GM21381 (cell line): ENCODE data around the gene GNRH2.
"Not testable (repeated sequence)": the region's sequence is repeated elsewhere in the genome, so short reads cannot be mapped to it uniquely, and the experiment has no call there.

Experiments used
- ATAC-seq: cut with Tn5 transposase; IDR thresholded peaks from one replicate; pipeline ENCODE4 v1.9.1; 2021; ENCODE audit warnings: mild to moderate bottlenecking, moderate library complexity; ENCODE audit not compliant: unreplicated experiment

GNRH2 gene

DNA sequence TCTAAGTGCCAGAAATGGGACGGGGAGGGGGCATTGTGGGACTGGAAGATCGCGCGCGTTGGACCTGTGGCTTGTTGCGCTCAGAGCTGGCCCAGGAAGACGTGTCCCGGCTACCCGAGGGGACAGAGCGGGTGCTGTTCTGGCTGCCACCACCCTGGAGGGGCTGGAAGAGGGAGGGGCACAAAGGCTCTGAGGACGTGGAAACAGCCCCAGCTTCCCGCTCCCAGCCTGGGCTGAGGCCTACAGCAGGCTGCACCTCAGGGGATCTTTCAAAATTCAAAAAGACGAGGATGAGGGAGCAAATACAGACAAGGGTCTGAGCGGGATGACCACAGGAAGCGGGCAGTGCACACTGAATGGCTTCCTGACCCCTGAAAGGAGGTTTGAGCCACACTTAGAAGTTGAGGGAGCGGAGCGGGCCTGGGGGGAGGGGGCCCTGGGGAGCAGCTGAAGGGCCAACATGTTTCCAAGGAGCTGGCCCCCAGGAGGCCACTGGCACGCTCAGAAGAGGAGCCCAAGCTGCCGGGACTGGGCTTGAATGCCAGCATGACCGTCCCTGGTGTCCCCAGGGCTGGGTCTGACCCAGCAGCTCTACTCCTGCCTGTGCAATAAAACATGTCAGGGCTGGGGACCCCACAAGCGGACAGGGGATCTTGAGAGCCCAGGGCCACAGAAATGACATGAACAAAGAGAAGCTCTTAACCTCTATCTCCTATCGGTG is 29.3 kb downstream of the GNRH2 start:
- ATAC-seq: no peak

DNA sequence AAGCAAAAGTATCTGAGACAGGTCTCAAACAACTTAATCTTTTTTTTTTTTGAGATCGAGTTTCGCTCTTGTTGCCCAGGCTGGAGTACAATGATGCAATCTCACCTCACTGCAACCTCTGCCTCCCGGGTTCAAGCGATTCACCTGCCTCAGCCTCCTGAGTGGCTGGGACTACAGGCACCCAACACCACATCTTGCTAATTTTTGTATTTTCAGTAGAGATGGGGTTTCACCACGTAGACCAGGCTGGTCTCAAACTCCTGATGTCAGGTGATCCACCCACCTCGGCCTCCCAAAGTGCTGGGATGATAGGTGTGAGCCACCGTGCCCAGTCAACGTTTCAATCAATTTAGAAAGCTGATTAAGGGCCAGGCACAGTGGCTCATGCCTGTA is 29.8 kb downstream of the GNRH2 start:
- ATAC-seq: not testable (repeated sequence)

DNA sequence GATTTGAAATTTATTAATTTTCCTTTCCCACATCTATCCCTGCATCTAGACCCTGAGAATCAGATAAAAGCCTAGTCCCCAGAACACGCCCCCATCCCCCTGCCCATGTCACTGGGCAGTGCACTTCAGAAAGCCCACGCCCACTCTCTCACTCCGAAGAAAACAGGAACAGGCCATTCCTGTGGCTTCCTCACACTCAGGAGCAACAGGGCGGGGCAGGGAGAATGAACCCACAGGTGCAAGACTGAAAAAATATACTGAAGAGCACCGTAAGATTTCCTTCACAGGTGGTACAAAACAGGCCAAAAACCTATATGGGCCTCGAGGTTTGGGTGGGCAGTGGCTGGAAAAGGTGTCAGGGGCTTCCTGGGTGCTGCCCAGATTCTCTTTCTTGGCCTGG is 31.4 kb downstream of the GNRH2 start:
- ATAC-seq: no peak

DNA sequence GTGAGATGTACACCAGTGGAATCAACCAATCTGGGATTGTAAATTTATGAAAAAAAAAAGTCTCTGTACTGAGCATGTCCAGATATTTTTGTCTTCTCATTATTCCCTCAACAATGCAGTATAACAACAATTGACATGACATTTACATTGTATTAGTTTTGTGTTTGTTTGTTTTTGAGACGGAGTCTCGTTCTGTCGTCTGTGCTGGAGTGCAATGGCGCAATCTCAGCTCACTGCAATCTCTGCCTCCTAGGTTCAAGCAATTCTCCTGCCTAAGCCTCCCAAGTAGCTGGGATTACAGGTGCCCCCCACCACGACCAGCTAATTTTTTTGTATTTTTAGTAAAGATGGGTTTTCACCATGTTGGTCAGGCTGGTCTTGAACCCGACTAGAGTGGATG is 31.9 kb downstream of the GNRH2 start:
- ATAC-seq: not testable (repeated sequence)

DNA sequence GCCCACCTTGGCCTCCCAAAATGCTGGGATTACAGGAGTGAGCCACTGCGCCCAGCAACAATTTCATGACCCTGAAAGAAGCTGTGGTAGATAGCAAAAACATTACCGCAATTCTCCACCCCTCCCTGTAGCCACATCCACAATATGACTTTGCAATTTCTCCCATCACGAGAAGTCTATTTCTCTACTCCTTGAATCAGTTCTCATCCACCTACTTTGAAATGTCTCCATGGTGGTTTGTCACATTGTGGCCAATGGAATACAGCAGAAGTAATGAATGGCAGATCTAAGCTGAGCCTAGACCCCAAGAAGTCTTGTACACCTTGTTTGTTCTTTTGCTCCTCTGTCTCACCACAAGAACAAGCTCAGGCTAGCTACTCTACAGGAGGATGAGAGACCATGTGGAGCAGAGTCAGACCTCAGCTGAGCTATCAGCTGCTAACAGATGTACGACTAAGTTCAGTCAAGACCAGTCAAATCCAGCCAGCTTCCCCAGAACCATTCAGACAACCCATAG is 34.3 kb downstream of the GNRH2 start:
- no peak for ATAC-seq

DNA sequence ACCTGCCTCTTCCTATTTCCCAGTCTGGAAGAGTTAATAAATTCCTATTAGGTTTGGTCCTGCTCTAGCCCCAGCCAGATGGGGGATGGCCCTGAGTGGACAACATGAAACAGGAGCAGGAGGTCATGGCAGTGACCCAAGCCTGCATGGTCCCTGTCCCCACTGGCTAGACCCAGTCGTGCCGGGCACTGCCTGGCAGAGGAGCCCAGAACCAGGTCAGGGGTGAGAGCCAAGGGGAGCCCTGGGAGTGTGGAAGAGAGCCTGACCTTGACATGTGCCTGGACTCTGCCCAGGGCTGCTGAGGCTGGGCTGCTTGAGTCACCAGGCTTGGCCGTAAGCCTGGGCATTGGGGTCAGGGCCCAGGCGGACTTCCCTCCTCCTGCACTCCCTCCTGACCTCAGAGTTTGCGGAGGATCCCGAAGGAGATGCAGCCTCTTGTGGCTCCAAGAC is 37.5 kb downstream of the GNRH2 start:
- ATAC-seq: no peak

DNA sequence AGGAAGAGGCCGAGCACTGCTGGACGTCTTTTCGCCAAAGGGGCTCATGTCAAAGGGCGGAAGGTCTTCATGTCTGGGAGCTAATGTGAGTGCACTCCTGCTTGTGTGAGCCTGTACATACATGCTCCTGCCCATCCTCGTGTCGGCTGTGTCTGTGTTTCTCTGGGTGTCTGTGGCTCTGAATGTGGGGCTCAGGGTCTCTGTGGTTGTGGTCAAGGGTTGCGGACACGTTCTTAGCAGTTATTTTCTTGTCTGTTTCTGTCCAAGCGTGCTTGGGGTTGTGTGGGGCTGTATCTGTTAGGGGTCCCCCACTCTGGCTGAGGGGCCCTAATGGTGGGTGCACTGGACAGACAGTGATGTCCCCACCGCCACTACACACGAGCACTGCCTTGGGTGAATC is 38.2 kb downstream of the GNRH2 start:
- no peak for ATAC-seq

DNA sequence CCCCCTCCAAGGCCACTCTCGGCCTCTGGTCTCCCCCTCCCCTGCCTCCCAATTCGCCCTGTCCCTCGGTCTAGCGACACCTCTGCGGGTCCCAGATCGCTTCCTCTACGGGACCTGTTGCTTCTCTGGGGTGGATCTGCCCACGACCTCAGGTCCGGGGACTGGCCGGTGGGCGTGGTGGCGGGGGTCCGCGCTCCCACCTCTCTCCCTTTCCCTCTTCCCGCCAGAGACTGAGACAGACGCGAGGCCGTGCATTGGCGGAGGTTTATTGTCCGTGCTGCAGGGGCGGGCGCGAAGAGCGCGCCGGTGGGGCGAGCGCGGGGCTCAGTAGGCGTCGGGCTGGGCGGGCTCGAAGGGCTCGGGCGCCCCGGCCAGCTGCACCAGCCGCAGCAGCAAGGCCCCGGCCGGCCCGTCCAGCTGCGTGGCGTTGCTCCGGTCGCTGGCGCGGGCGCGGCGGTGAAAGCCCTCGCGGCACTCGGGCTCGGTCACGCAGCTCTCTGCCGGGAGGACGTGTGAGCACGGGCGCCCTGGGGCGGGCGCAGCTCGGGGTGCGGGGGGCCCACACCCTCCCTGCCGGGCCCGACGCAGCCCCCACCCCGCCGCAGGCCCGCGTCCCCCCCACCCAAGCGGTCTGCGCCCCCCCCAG is 39.0 kb downstream of the GNRH2 start:
- ATAC-seq: no peak

DNA sequence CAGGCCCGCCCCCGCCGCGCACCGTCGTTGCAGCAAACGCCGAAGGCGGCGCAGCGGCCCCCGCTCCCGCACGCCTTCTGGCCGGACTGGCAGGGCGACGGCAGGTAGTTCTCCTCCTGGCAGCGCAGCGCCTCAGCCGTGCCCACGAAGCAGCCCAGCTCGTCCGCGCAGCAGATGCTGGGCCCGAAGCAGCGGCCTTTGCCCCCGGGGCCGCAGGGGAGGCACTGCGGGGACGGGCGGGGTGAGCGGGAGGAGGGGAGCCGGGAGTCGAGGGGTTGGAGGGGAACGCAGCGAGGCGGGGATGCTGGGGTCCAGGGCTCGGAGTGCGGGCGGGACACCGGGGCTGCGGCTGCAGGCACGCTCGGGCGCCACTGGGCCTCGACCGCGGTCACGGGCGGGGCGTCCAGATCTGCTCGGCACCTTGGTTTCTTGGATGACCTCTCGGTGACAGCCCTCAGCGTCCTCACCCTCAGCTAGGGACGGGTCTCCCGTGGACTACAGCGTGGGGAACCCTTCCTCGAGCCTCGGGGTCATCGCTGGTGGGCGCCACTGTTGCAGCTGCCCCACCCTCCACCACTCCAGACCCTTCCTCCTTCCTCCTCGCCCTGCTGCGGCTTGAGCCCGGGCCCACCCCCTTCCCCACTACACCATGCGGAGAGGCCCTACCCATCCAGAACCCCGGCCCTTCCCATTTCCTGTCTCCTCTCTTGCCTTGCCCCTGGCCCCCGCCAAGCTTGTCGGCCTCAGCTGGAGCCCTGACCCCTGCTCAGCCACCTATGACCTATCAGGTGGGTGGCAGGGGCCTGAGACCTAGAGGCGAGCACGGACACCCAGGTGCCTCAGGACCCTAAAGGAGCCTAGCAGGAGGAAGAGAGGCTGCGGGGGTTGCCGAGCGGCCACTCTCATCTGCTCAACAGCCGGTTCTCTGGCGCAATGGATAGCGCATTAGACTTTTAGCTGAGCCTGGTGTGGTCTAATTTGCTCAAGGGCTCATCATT is 39.8 kb downstream of the GNRH2 start:
- ATAC-seq: no peak

DNA sequence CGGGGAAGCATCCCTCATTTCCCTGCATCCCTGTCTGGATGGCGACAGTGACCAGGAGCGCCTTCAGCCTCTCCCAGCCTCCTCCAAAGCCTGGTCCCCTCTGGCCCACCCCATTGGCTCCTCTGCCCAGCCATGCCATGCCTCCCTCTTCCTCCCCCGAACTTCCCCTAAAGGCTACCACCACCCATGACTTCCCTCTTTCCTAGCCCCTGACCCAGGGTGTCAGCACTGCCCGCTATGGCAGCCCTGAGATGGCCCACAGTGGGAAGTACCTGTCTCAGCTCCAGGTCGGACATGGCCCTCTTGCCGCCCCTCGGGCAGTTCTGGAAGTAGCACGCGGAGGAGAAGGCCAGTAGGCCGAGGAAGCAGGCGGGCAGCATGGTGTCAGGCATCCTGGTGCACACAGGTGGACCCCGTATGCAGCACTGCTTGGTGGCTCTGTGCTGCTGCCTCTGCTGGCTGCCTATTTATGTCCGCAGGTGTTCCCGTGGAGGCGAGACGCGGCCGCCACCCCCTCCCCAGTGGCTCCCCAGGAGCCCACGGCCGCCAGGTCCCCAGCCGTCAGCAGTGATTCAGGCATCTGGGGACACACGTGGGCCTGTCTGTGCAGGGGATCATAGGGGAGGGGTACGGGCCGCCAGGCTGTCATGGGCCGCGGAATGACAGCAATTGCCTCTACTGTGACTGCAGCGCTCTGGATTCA is 41.0 kb downstream of the GNRH2 start, which contains the start of gene AVP:
TSS of gene AVP (minus strand) at position 442 of the 703 bp plus-strand sequence. CDS start at position 392, 50 bp downstream.
- ATAC-seq: no peak

DNA sequence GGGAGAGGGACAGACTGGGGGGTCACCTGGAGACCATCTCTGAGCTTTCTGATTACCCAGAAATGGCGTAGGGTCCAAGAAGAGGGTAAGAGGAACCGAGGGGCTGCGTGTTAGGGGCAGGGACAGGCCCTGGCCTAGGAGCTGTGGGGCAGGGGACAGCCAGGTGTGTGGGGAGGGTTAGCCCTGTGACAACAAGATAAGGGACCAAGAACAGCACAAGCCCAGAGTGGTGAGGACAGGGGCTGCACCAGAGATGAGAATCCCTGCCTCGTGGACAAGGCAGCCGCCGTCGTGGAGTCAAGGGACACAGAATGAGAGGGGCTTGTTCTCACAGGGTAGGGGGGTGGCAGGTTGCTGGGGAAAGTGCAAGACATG is 41.6 kb downstream of the GNRH2 start:
- ATAC-seq: no peak

DNA sequence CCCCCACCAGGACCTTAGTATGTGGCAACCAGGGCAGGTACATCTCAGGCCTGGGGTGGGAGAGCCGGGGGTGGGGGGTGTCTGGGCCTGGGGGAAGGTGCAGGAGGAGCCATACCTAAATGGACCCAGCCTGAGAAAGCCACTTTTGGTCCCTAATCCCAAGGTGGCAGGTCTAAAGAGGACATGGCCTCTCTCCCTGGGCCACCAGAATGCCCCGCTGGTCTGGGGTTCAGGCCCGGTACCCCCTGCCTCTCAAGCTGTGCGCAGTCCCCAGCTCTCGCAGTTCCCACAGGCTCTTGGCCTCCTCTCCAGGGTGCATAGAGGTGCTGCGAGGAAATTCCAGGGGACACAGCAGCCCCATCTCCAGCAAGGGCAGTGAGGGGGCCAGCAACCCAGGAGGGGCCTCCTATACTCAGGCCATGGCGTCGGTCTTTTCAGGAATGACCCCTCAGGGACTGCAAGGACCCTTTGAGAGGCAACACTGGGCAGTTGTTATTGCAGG is 42.2 kb downstream of the GNRH2 start:
- ATAC-seq: no peak

DNA sequence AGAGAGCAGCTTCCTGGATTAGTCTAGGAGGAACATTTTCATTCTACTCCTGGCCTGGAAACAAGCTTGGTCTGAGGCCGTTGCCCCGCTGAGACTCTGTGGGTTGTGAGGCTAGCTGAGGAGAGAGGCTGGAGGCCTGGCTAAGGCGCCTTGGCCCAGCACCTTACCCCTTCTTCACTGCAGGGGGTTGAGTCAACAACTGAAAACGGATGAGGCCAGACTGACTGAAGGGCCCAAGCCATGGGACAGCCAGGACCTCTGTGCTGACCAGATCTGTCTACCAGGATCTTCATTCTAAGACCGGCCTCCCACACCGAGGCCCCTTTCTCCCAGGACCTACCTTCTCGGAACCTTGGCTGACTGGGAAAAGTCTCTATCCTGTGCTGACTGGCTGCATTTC is 44.6 kb downstream of the GNRH2 start:
- ATAC-seq: no peak

DNA sequence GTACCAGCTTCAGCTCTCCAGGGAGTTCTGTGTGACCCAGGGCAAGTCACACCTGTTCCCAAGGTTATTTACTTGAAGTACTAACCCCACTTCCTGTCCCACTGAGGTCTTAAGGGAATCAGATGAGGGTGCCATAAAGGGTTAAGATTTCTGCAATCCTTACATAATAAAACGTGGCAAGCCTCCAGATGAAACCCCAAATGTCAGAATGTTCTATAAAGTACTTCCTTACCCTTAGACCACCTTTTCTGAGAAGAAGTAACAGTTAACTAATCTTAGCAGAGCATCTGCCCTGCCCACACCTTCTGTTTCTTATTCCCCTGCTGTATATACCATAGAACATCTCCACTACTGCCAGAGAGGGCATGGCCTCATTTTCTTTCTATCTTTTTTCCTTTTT is 47.1 kb downstream of the GNRH2 start:
- ATAC-seq: no peak

DNA sequence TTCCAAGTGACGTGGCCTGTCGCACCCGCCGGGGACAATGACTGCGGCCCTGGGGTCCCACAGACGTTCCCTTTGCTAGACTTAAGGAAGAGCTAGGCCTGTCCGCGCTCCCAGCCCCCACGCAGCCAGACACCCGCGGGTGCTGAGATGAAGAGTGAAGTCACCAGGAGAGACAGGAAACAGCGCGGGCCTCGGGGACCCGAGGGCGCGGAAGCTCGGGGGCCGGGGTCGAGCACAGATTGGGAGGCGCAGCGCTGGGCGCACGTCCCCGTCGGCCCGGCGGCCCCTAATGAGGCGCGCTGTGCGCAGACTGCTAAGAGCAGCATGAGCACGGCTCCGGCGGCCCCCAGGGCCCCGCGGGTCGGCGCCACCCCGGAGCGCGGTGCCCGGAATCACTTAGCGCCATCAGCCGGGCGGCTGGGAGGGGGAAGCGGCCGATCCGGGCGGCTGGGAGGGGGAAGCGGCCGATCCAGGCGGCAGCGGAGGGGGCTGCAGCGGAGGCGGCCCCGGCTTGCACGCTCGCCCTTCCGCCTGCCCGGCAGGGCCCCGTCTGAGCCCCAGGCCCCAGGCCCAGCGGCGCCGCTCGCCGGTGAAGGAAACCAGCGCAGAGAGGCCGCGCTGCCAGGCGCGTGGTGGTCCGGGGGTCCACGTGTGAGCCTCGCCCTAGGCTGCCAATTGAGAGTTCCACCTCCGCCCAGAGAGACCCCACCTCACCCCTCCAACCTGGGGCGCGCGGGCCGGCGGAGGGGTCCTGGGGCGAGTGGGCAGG is 49.4 kb downstream of the GNRH2 start:
- ATAC-seq: no peak

DNA sequence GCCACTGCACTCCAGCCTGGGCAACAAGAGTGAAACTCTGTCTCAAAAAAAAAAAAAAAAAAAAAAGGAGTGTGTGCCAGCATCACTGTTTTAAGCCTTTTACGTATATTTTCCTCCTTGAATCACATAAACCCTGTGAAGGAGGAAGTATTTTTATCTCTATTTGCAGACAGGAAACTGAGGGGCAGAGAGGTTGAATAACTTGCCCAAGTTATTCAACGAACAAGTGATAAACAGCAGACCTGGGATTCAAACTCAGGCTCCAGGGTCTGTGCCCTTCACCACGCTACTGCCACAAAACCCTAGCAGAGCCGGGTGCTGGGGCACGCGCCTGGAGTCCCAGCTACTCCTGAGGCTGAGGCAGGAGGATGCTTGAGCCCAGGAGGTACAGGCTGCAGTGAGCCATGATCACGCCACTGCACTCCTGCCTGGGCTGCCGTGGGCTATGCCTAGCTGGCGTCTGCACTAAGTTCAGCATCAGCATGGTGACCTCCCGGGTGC is 50.5 kb downstream of the GNRH2 start:
- ATAC-seq: no peak

DNA sequence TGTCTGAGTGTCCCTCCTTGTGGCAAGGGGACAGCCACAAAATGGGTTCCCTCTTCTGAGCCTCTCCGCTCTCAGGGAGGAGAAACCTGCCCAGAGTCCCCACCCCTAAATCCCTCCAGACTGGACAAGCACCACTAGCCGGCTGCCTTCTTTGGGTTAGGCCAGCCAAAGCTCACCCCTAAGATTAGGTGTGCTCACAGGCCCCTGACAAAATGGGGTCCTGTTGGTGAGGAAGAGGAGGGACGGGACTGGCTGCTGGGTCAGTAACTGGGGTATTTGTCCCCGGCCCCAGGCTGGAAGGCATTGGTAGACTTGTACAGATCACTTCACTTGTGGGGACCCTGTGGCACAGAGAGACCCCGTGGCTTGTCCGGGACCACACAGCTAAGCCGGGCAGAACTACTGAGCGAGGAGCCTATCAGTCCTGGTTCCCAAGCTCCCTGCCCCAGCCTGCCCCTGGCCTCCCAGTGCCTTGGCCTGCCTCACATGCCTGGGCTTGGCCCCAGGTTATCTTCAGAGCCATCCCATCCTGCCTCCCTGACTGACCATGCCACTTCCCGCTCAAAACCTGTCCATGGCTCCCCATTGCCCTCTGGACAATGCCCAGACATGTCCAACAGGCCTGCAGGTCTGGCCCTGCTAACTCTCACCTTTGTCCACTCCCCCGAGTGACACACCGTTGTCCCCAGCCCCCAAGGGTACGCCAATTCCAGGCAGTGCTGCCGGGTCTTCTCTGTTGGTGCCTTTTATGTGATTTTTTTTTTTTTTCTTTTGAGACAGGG is 51.6 kb downstream of the GNRH2 start:
- no peak for ATAC-seq
